IPS DF 19.7 (cell line): ENCODE data around the gene HMGXB4.
A peak's percentile ranks its signal among the peaks of the same experiment; 100 is the strongest.

Experiments
- DNase-seq: peaks from one replicate; pipeline ENCODE4 v3.0.0-alpha.2; 2013; ENCODE audit warnings: low read depth, low spot score

Gene HMGXB4

GRCh38 chr22:35258191-35258988, 1.1 kb downstream of the HMGXB4 start:
- DNase-seq = no peak

- DNase-seq = no peak
These were observed 7.7 kb downstream of the HMGXB4 start for GRCh38 chr22:35264986-35265385.

GRCh38 chr22:35266277-35266676, 9.0 kb downstream of the HMGXB4 start:
- DNase-seq = no peak

- DNase-seq = no peak
These were observed 12.3 kb downstream of the HMGXB4 start for GRCh38 chr22:35269630-35270029.

- no peak for DNase-seq
These were observed 17.0 kb downstream of the HMGXB4 start for GRCh38 chr22:35274154-35274871.

- DNase-seq = no peak
These were observed 18.3 kb downstream of the HMGXB4 start for GRCh38 chr22:35275580-35275979.

- DNase-seq = no peak
These were observed 18.7 kb downstream of the HMGXB4 start for GRCh38 chr22:35276019-35276418.

GRCh38 chr22:35288116-35288515, 30.8 kb downstream of the HMGXB4 start:
- no peak for DNase-seq

- DNase-seq = no peak
These were observed 35.5 kb downstream of the HMGXB4 start for GRCh38 chr22:35292786-35293185.

- DNase-seq = no peak
These were observed 38.8 kb downstream of the HMGXB4 start for GRCh38 chr22:35296051-35296450.

GRCh38 chr22:35299217-35299672, 42.0 kb downstream of the HMGXB4 start:
- DNase-seq = no peak

GRCh38 chr22:35299673-35300499, 42.6 kb downstream of the HMGXB4 start, which contains the start of gene TOM1:
TOM1 (plus strand) TSS chr22:35299894; CDS start chr22:35299929, 35 bp downstream.
- DNase-seq = peak; percentile 95

GRCh38 chr22:35301372-35301874, 44.1 kb downstream of the HMGXB4 start:
- no peak for DNase-seq

GRCh38 chr22:35303029-35303624, 45.8 kb downstream of the HMGXB4 start:
- DNase-seq = no peak

GRCh38 chr22:35305525-35306070, 48.3 kb downstream of the HMGXB4 start:
- no peak for DNase-seq

- no peak for DNase-seq
These were observed 49.2 kb downstream of the HMGXB4 start for GRCh38 chr22:35306350-35306967.

GRCh38 chr22:35307372-35307771, 50.1 kb downstream of the HMGXB4 start:
- no peak for DNase-seq

GRCh38 chr22:35307892-35308291, 50.6 kb downstream of the HMGXB4 start:
- no peak for DNase-seq

- DNase-seq = no peak
These were observed 51.3 kb downstream of the HMGXB4 start for GRCh38 chr22:35308480-35309021.
